ENCODE measurements around the gene RASSF6. TPM values are rescaled to one million over a fixed set of nuclear protein-coding genes. Genes with fewer than 3 reads are reported as not detected.
"Not testable (repeated sequence)": the region's sequence is repeated elsewhere in the genome, so short reads cannot be mapped to it uniquely, and the experiment has no call there.

Gene RASSF6
- total RNA-seq, 1 donor from 2014 or later = 20.1 TPM

DNA sequence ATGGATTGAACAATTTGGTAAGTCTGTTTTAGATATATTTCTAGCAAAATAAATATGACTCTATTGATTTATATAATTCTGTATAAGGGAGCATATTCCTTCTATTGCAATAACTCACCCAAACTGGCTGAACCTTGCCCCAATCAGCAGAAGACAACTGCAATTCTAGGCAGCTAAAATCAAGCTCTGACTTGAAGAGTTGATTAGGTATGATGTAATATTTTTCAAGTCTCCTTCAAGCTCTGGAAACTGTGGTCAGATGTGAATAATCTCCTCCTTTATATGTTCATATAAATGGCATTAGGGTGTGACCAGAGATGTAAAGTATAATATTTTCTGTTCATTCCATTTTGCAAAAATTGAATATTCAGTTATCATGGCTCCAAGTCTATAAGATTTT lies 8.2 kb downstream of the RASSF6 start:
- no peak for DNase-seq (ENCODE audit: low spot score)

DNA sequence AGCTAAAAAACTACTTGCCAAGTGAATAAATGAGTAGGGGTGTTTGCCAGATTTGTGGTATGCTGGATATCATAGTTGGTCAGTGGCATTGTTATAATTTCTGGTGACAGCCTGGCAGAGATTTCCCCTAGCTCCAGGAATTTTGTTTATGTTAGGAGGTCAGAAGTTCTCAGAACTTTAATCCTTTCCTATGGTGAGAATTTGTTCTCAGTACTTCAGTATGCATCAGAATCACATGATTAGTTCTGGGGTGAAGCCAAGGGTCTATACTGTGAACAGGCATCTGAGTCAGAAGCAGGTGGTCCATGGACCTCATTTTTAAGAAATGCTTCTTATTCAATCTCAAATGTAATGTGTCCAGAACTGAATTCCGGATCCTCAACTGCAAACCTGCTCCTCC lies 10.5 kb downstream of the RASSF6 start:
- no peak for DNase-seq (ENCODE audit: low spot score)

DNA sequence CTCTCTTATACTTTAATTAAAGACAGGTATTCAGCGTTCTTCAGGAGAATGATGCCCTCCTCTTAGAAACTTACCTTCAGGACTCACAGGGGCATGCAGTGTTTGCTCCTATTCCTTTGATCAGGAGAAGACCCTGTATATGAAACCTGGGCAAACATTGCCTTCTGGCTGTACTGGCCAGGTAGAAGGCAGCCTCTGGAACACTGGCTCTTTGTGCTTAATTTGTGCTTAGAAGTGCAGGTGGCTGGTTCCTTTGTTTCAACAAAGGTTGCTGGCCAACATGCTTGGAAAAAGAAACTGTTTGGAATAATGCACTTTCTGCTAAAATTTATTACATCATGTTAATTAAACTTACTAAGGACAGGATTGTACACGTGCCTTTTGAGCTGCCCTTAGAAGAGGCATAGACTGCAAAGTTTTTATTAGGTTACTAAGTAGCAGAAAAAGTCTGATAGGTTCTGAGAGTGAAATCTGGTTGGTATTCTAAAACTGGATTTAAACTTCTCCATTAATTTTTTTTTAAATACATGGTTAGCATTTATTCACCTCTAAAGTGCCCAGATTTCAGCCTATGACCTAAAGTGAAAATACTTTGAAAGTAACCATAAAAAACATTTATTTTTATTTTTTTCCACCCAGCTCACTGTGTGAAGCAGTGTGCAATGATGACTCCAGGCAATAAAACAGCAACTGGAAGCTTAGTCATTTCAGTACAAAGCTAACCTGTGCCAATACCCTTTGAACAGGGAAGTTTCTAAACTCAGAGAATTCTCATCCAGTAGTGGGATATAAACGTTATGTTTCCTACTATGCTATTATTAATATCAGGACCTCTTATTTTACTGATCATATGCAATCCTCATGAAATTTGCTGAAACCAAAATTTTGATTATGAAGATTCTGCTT lies 11.3 kb downstream of the RASSF6 start:
- no peak for DNase-seq (ENCODE audit: low spot score)

DNA sequence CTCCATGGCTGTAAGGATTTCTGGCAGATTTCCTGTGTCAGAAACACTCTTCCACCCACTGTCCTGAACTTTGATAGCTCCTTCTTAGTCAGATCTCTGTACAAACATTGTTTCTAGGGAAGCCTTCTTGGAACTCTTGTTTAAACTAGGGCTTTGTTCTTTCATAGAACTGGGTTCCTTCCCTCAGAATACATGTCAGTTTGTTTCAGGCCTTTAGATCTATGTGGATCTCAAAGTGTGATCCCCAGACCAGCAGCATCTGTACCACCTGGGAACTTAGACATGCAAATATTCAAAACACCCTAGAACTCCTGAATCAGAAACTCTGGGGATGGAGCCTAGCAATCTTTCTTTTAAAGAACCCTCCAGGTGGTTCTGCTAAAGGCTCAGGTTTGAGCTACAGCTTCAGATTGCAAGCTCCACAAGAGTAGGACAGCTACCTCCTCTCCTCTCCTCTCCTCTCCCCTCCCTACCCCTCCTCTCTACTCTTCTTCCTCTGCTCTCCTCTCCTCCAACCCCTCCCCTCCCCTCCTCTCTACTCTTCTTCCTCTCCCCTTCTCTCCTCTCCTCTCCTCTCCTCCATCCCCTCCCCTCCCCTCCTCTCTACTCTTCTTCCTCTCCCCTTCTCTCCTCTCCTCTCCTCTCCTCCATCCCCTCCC lies 12.7 kb downstream of the RASSF6 start:
- no peak for DNase-seq (ENCODE audit: low spot score)

DNA sequence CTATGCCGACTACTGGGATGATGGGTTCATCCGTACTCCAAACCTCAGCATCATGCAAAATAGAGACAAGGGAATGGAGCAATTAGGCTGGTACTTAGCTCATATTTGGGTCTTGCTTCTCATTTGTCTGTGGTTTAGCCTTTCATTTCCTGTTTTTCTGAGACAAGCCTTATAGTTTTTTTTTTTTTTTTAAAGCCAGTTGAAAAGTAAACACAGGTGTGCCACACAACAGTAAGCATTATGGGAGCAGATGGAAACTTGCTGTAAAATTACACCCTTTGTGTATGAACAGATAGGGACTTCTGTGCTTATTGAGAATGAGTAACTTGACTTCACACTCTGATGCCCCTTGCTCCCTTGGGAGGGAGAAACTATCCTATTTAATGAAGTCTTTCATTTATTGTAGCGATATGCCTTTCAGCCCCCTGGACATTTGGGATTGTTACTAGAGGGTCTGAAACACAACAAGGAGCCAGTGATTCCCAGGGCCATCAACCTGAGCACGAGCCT lies 13.7 kb downstream of the RASSF6 start:
- no peak for DNase-seq (ENCODE audit: low spot score)

DNA sequence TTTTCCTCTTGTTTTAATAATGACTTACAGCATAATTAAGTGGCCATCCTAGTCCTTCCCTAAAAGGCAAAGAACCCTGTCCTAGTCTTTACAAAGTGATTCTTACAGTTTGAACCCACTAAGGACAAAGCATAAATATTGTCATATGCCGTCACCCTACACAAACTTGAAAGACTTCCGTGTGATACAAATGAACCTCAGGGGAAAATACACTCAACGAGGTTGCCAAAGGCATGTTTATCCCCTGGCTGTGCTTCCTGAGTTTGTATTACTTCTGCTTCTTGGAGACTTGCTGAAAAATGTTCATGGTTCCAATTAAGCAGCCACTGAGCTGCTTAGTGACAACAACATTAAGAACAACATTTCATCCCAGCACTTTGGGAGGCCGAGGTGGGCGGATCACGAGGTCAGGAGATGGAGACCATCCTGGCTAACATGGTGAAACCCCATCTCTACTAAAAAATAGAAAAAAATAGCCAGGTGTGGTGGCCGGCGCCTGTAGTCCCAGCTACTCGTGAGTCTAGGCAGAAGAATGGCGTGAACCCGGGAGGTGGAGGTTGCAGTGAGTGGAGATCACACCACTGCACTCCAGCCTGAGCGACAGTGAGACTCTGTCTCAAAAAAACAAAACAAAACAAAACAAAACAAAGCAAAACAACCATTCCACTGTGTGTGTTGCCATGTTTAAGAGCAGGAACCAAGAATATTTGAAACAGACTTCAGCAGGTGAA lies 16.2 kb downstream of the RASSF6 start:
- DNase-seq (ENCODE audit: low spot score) = no peak

DNA sequence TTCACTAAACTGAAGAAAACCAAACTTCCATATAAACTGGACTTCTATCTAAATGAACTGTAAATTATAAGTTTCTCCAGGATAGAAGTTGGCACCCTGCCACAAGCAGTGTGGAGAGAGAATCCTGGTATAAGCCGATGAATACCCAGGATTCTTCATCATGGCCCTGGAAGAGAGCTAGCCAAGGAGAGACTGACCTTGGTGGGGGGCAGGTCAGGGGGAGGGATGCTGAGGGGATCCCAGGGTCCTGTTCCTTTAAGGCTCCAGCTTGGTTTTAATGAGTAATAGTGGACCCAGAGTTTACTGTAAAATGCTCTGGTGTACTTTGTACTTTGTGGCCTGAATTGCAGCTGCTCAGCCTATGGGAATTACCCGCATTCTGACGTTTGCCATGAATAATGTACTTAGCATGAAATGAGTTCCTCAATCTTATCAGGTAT lies 16.9 kb downstream of the RASSF6 start:
- DNase-seq (ENCODE audit: low spot score) = peak; percentile 54

DNA sequence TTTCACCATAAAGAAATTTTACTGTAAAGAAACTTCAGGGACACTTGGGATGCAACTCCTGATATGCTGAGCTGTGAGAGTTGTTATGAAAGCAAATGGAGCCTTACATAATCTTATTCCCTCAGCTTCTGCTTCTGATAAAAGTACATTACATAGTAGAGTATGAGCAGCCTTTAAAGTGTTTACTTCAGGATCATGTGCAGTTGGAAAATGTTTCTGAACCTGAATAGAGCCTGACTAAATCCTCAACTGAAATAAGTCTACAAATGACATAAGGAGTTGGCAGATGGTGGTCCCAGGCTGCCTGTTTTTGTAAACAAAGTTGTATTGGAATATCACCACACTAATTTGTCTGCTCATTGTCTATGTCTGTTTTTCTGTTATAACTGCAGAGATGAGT lies 19.3 kb downstream of the RASSF6 start:
- no peak for DNase-seq (ENCODE audit: low spot score)

DNA sequence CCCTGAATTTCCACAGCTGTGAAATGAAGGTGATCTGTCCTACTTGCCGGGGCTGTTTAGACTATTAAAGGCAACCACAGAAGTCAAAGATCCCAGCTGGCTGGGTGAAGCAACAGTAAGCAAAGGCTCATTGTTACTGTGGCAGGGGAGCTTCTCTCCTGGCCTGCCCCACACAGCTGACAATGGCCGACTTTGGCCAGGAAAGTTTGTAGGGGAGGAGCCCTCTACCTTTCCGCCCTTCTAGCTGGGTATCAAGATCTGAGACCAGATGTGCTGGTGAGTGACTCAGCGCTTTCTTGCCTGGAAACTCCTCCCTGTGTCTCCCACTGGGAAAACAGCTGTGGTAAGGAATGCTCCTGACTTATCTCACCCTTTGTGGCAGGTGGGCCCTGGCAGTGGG lies 21.1 kb downstream of the RASSF6 start:
- peak; percentile 75 for DNase-seq (ENCODE audit: low spot score)

DNA sequence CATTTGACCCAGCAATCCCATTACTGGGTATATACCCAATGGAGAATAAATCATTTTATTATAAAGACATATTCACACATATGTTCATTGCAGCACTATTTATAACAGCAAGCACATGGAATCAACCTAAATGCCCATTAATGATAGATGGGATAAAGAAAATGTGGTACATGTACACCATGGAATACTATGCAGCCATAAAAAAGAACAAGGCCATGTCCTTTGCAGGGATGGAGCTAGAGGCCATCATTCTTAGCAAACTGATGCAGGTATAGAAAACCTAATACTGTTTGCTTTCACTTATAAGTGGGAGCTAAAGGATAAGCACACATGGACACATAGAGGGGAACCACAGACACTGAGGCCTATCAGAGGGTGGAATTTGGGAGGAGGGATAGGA lies 22.6 kb downstream of the RASSF6 start:
- DNase-seq (ENCODE audit: low spot score) = no peak

DNA sequence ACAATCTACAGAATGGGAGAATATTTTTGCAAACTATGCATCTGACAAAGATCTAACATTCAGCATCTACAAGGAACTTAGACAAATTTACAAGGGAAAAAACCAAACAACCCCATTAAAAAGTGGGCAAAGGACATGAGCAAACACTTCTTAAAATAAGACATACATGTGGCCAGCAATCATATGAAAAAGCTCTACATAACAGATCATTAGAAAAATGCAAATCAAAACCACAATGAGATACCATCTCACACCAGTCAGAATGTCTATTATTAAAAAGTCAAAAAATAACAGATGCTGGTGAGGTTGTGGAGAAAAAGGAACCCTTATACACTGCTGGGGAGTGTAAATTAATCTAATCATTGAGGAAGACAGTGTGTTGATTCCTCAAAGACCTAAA lies 23.1 kb downstream of the RASSF6 start:
- DNase-seq (ENCODE audit: low spot score) = not testable (repeated sequence)

DNA sequence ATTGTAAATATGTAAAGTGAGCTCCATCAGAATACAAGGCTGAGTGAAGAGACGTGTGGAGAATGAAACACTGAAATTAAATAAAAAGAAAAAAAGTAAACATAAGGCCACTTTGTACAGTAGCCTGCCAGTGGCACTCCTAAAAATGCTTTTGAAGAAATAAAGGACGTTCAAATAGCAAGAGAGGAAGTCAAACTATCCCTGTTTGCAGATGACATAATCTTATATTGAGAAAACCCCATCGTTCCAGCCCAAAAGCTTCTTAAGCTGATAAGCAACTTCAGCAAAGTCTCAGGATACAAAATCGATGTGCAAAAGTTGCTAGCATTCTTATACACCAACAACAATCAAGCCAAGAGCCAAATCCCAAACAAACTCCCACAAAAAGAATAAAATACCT lies 24.2 kb downstream of the RASSF6 start:
- DNase-seq (ENCODE audit: low spot score) = no peak

DNA sequence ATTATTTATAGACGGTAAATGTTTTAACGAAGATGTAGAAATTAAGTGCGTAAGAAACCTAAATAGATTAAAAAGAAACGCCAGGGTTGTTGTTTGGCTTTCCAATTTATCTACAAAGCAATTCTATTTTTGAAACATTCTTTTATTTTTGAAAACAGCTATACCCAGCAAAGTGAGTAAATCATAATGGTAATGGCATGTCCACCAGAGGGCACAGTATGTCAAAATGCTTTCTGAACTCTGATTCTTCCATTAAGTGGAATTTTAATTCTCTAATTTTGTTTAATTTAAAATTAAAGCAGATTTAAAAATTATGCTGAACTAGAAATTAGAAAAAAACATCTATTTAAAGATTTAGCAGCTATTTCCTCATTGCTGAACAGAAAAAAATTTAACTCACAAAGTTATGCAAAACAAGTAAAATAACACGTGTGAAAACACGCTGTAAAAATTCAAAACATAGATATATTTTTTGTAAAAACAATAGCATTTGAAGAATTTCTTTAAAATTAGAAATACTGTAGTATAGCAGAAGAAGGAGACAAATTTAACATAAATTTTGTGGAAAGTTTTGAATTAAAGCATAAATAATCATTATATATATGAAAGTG lies 26.5 kb downstream of the RASSF6 start:
- DNase-seq (ENCODE audit: low spot score) = no peak

DNA sequence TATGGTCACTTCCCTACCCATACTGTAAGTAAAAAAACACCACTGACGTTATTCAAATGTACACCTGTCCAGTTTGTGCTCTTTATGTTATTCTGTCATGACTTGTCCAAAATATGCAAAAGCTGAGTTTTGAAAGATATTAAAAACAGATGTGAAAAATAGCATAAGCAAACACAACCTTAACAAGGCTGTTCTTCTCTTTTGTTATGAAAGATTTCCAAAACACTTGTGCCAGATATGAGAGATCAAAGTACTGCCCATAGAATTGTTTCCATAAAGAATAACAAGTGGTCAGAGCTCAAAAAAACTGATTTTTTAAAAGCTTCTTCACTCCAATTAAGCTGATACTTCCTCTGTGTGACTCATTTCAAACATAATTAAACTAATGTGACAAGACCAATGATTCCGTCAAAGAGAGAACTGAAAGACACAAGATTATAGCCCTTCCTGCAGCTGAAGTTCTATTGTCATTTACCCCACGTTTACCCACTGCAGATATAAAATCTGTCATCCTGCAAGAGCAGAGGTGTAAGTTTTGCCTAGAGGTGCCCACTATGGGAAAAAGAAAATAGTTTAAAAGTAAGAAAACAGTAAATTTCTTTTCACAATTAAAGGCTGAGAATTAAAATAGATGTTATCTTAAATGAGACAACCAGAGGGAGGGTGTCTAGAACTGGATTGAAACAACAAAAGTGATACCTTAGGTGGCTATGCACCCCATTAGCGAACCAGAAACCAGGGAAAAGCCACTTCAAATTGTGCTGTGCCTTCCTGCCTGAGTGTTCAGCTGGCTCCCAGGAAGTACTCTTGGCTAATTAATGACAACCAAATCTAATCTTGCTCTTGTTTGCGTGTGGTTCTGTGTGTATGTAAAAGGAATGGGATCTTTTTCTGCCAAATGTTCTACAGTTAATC lies 30.1 kb downstream of the RASSF6 start:
- DNase-seq (ENCODE audit: low spot score) = no peak

DNA sequence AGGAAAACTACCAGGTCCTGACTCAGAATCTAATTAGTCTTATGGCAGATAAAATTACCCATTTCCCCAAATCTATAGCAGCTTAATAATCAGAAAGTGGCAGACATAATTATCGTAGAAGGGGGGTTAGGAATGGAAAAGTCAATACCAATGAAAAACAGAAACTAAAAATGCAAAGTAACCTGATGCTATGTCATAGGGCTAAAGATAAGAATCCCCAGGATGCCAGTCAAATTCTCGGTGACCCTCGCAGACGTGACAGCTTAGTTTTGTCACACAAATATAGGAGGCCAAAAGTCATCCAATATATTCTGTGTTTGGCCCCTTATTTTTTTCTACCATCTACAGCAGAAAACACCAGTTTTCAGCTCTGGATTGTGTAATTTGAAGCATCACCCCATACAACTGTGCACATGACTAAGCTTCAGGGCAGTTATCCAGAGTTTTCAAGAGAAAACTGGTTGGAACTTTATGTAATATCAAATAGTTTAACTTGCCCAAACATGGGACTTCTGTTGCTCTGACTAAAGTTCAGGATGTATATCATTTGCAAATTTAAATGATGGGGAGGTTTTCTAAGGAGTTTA lies 30.9 kb downstream of the RASSF6 start:
- DNase-seq (ENCODE audit: low spot score) = no peak

DNA sequence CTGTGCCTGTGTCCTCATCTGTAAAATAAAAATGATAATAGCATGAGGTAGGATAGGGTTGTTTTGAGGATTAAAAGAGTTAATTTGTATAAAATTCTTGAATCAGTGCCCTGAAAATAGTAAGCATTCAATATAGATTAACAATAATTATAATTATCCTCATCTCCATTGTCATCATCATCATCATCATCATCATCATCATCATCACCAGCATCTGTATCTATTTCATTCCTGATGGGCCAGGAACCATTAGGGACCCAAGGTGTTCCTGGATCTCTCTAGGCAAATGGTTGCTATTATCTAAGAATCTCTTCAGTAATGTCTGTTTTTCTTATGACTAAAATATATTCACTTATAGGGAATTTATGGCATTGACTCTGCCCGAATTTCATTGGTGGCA lies 31.6 kb downstream of the RASSF6 start:
- no peak for DNase-seq (ENCODE audit: low spot score)

DNA sequence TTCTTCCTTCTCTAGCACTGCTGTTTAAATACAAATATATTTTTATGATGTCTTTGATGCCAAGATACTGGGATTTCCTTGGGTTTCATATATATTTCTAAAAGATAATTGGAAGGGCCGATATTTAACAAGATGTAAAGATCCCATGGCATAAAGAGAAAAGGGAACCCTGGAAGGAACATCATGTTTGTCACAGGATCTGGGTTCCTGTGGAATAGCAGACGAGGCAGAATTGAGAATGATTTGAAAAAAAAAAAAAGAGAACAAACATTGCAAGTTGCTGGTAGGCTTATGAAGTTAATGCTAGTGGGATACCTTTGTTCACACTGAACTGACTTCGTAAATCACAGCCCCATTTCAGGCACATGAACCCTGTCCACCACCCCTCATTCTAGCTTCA lies 33.6 kb downstream of the RASSF6 start:
- DNase-seq (ENCODE audit: low spot score) = no peak

DNA sequence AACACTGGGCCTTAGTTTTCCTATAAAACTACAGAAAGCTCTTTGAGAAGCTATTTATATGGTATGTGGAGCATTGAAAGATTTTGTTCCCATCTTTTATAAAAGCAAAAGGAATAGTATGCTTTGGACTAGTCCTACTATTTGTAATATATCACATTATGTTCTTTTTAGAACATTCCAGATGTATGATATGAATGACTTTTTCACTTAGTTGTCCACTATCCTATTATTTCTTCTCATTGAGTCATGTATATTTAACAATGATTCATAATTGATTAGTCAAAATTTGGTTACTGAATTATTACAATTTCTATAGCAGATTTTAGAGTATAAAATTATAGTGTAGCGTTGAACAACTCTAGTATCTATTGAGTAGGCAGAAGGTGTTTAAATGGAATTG lies 34.2 kb downstream of the RASSF6 start:
- no peak for DNase-seq (ENCODE audit: low spot score)

DNA sequence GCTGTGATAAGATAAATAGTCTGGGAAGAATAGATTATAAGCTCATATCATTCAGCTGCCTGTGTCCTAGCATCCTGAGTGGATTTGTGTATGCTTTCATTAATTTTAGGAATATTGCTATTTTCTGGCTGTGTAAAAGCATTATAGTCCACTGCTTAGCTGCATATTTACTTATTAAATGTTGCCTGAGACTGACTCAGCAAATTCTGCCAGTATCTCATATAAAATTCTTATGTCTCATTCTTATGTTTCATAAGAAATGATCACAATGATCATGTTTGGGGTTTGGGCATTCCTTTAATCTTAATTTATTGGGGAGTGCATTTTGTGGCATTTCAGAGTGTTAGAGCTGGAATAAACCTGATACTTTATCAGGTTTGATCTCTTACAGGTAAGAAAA lies 34.9 kb downstream of the RASSF6 start:
- DNase-seq (ENCODE audit: low spot score) = no peak

DNA sequence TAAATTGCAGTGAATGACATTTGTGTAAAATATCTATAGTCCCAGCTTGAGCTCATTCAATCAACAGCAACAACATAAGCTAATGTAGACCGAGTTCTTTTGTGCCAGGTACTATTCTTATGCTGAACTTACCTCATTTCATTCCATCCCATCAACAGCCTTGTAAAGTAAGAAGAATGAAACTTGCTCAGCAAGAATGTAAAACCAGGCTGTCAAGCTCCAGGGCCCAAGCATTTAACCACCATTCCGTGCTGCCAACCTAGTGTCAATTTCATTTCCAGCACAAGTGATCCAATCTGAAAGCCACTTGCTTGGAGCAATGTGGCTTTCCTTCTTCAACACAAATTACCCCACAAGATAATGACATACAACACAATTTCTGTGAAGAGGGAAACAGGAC lies 36.6 kb downstream of the RASSF6 start:
- no peak for DNase-seq (ENCODE audit: low spot score)

All from mucosa of gallbladder (tissue), 1 donor.